ENCODE data around the gene PTCH1. TPM values are rescaled to one million over a fixed set of nuclear protein-coding genes. Genes with fewer than 3 reads are reported as not detected.
A peak's percentile ranks its signal among the peaks of the same experiment; 100 is the strongest.

The PTCH1 gene
- total and polyA plus RNA-seq, 2 donors from 2014 or later = 2.6 to 37.2 TPM

GRCh38 chr9:95463148-95464060 is 53.4 kb downstream of the PTCH1 start:
- Histone ChIP-seq H3K9me3 (ENCODE audit: control insufficient read depth in 2 of 3, insufficient read depth in 1 of 3, low read length in 3 of 3) (no peaks in the 10 kb centered on the region), H3K27me3 (ENCODE audit: control insufficient read depth, insufficient read depth, low read length) (no peaks in the 10 kb centered on the region), H3K36me3 (ENCODE audit: control insufficient read depth in 2 of 3, insufficient read depth in 3 of 3, low read length in 3 of 3) (peaks cover 12 to 41% (median 22%) of the 10 kb centered on the region in 3 donors), H3K4me3 (ENCODE audit: low read length in 3 of 3) (no peak overlapping the region), H3K27ac (ENCODE audit: low read depth in 2 of 2, low read length in 2 of 2) (no peak overlapping the region), H3K9ac (ENCODE audit: low read length in 3 of 3) (no peak overlapping the region), H3K4me1 (ENCODE audit: control insufficient read depth in 2 of 3, insufficient read depth in 2 of 3, low read depth in 1 of 3, low read length in 3 of 3) (peaks cover 0 to 4% (median 0%) of the 10 kb centered on the region in 3 donors)
- TF ChIP-seq CTCF (IDR thresholded peaks at IDR 0.05; ENCODE audit: borderline replicate concordance, extremely low read depth, insufficient read depth) = no peak
- intact Hi-C loops (cut with DNase I) = no loop called here
- DNase-seq (peak in 1 of 5 donors; percentile 32), FAIRE-seq (no peak)

DNA sequence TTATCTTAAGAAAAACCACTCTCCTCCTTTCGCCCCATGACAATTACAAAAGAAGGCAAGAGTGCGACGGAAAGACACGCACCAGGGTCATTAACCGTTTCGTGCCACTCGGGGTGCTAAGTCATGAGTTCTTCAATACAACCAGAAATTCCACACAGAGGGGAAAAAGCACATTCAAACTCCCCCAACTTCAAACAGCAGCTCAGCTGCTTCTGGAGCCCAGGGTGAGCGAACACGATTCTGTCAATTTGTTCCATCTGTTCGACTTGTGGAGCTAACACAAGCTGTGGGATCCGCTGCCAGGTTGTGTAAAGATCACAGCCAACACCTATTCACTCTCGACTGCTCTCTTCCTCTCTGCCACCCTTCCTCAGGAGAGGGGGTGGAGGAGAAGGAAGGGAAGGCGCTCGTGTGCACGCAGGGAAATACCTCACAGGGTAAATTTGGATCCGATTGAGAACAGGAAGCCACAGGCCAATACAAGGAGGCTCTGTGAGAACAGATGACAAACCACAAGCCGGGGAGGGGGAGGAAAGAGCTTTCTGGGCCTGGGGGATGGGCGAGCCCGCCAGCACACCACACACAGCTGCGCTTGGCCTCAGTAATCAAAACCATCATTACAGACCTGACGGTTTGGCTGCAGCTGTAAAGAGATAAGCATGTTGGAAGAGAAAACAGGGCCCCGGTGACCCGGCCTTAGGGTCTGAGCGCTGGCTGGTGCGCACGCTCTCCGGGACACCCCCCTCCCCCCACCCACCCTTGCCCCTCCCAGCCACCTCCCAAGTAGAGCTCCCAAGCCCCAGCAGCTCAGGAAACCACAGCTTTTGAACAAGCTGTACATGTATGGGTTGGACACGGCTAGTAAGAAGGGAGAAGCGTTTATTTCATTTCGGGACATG is 54.3 kb downstream of the PTCH1 start:
- no peak for FAIRE-seq
- no peak for TF ChIP-seq CTCF (IDR thresholded peaks at IDR 0.05; ENCODE audit: borderline replicate concordance, extremely low read depth, insufficient read depth)
- no peaks in the 10 kb centered on the region for H3K9me3 ChIP-seq (ENCODE audit: control insufficient read depth in 2 of 3, insufficient read depth in 1 of 3, low read length in 3 of 3)
- intact Hi-C loops (cut with DNase I) = no loop called here
- H3K9ac ChIP-seq (ENCODE audit: low read length in 3 of 3) = no peak overlapping the region
- DNase-seq = peak; percentile 87 to 95 (median 88)
- peaks cover 0 to 4% (median 0%) of the 10 kb centered on the region in 3 donors for H3K4me1 ChIP-seq (ENCODE audit: control insufficient read depth in 2 of 3, insufficient read depth in 2 of 3, low read depth in 1 of 3, low read length in 3 of 3)
- H3K27ac ChIP-seq (ENCODE audit: low read depth in 2 of 2, low read length in 2 of 2) = no peak overlapping the region
- H3K27me3 ChIP-seq (ENCODE audit: control insufficient read depth, insufficient read depth, low read length) = no peaks in the 10 kb centered on the region
- peaks cover 11 to 40% (median 21%) of the 10 kb centered on the region in 3 donors for H3K36me3 ChIP-seq (ENCODE audit: control insufficient read depth in 2 of 3, insufficient read depth in 3 of 3, low read length in 3 of 3)
- H3K4me3 ChIP-seq (ENCODE audit: low read length in 3 of 3) = no peak overlapping the region

GRCh38 chr9:95461448-95462248 is 55.1 kb downstream of the PTCH1 start:
- H3K9me3 ChIP-seq (ENCODE audit: control insufficient read depth in 2 of 3, insufficient read depth in 1 of 3, low read length in 3 of 3) = no peaks in the 10 kb centered on the region
- H3K9ac ChIP-seq (ENCODE audit: low read length in 3 of 3) = no peak overlapping the region
- DNase-seq = no peak
- no peak for TF ChIP-seq CTCF (IDR thresholded peaks at IDR 0.05; ENCODE audit: borderline replicate concordance, extremely low read depth, insufficient read depth)
- H3K27ac ChIP-seq (ENCODE audit: low read depth in 2 of 2, low read length in 2 of 2) = no peak overlapping the region
- H3K4me3 ChIP-seq (ENCODE audit: low read length in 3 of 3) = no peak overlapping the region
- no peaks in the 10 kb centered on the region for H3K27me3 ChIP-seq (ENCODE audit: control insufficient read depth, insufficient read depth, low read length)
- intact Hi-C loops (cut with DNase I) = no loop called here
- H3K4me1 ChIP-seq (ENCODE audit: control insufficient read depth in 2 of 3, insufficient read depth in 2 of 3, low read depth in 1 of 3, low read length in 3 of 3) = peaks cover 0 to 4% (median 0%) of the 10 kb centered on the region in 3 donors
- peaks cover 9 to 33% (median 21%) of the 10 kb centered on the region in 3 donors for H3K36me3 ChIP-seq (ENCODE audit: control insufficient read depth in 2 of 3, insufficient read depth in 3 of 3, low read length in 3 of 3)
- FAIRE-seq = no peak

Measured in kidney (tissue), 14 donors.